Neuron (in vitro differentiated cells): ENCODE results near the gene GRM4.

Experiments
- H2AFZ ChIP-seq: one replicate; pipeline ENCODE4 v1.6.1; 2013; ENCODE audit warnings: low read depth, mild to moderate bottlenecking, inconsistent platforms, low read length, moderate library complexity
- H3K27me3 ChIP-seq: one replicate; pipeline ENCODE4 v1.6.1; 2013; ENCODE audit warnings: low read length; ENCODE audit not compliant: insufficient read depth
- H3K36me3 ChIP-seq: one replicate; pipeline ENCODE4 v1.6.1; 2013; ENCODE audit warnings: low read length; ENCODE audit not compliant: insufficient read depth
- H3K4me1 ChIP-seq: one replicate; pipeline ENCODE4 v1.6.1; 2013; ENCODE audit warnings: low read length; ENCODE audit not compliant: insufficient read depth
- H3K4me3 ChIP-seq: 2 replicates; pipeline ENCODE4 v1.5.1; 2013; ENCODE audit warnings: mild to moderate bottlenecking, low read length, moderate library complexity
- H3K9me3 ChIP-seq: one replicate; pipeline ENCODE4 v1.6.1; 2013; ENCODE audit warnings: low read length

GRM4 gene

GRCh38 chr6:34073540-34073939, 72.3 kb downstream of the GRM4 start:
- Histone ChIP-seq H3K4me3 (no peak overlapping the region), H3K4me1 (no peaks in the 10 kb centered on the region), H3K9me3 (no peaks in the 10 kb centered on the region), H3K27me3 (no peaks in the 10 kb centered on the region), H3K36me3 (no peaks in the 10 kb centered on the region), H2AFZ (no peak overlapping the region)

DNA sequence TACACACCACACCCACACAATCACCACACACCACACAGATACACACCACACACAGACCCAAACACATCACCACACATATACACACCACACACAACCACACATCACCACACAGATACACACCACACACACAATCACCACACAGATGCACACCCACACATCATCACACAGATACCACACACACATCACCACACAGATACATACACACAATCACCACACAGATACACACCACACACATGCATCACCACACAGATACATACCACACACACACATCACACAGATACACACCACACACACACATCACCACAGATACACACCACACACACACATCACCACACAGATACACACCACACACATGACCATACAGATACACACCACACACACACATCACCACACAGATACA, 73.2 kb downstream of the GRM4 start:
- H3K4me3 ChIP-seq, result no peak overlapping the region
- peaks cover 5% of the 10 kb centered on the region for H3K27me3 ChIP-seq

GRCh38 chr6:34071884-34072379, 74.0 kb downstream of the GRM4 start:
- H3K4me1 ChIP-seq, result no peaks in the 10 kb centered on the region
- no peak overlapping the region for H2AFZ ChIP-seq
- no peaks in the 10 kb centered on the region for H3K36me3 ChIP-seq
- H3K4me3 ChIP-seq, result no peak overlapping the region
- no peaks in the 10 kb centered on the region for H3K9me3 ChIP-seq
- peaks cover 5% of the 10 kb centered on the region for H3K27me3 ChIP-seq

More for the DNA sequence above, 73.2 kb downstream of the GRM4 start:
- Histone ChIP-seq H3K36me3 (no peaks in the 10 kb centered on the region), H3K9me3 (no peaks in the 10 kb centered on the region), H2AFZ (no peak overlapping the region), H3K4me1 (no peaks in the 10 kb centered on the region)

DNA sequence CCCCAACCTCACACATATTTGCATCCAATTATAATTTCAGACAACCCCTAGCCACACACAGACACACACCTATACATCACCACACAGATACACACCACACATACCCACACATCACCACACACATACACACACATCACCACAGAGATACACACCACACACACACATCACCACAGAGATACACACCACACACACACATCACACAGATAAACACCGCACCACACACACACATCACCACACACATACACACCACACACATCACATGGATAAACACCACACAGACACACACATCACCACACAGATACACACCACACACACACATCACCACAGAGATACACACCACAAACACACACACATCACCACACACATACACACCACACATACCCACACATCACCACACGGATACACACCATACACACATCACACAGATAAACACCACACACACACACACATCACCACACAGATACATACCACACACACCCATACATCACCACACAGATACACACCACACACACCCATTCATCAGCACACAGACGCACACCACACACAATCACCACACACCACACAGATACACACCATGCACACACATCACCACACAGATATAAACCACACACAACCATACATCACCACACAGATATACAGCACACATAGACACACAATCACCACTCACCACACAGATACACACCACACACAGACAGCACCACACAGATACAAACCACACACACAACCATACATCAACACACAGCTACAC, 74.6 kb downstream of the GRM4 start:
- Histone ChIP-seq H3K4me1 (no peaks in the 10 kb centered on the region), H3K9me3 (no peaks in the 10 kb centered on the region), H2AFZ (no peak overlapping the region), H3K4me3 (no peak overlapping the region), H3K27me3 (peaks cover 5% of the 10 kb centered on the region), H3K36me3 (no peaks in the 10 kb centered on the region)

DNA sequence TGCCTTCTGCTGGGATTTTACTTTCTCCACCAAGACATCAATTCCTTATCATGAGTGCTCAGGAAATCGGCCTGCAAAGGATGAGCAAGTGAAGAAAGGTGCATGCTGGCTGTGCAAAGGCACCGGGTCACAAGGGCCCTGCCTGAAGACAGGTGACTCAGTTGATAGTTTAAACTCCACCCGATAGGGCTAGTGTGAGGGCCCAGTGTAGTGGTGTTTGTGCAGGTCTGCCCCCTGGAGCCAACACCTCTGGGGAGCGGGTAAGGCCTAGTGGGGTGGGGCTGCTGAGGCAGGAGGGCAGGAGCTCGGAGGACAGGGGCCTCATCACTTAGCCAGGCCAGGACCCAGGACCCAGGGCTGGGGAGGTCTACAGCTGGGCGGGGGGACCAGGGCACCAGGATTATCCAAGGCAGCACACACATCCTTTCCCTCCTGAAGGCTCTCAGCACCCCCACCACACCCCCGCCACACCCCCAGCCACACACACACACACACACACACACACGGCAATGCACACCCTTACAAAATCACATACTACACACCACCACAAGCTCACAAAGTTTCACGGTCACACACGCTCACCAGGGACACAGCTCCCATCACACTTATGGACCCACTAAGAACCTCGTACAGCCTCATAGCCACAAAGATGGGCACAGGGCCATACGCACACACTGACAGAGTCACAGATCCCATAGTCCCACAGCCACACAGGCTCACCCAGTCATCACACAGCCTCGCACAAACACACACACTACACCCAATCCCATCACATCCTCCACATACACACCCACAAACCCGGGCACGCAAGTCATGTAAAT, 75.4 kb downstream of the GRM4 start:
- Histone ChIP-seq H3K36me3 (no peaks in the 10 kb centered on the region), H3K9me3 (no peaks in the 10 kb centered on the region), H3K27me3 (peaks cover 5% of the 10 kb centered on the region), H3K4me3 (no peak overlapping the region), H2AFZ (no peak overlapping the region), H3K4me1 (no peaks in the 10 kb centered on the region)

DNA sequence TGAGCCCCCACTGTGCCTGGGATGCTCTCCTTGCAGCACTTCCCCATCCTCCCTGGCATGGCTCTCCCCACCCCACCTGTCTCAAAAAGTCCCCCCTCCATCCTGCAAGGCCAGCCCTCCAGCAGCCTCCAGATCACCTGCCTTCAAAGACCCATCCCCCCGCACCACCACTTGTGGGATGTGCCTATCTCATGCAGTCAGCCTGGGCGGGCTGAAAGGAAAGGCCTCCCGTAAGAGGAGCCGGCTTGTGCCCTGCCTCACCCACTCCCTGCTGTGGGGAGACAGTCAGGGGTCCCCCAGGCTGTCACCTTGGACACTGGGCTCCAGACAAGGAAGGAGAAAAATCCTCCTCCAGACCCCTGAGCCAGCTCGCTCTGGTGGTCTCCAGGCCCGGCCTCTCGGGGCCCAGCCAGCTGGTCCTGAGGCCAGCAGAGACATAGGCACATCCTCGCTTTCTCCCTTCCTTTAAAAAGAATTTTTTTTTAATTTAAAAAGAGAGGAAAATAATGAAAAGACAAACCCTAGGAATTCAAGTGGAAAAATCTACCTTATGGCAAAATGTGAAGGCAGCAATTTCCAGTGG, 77.3 kb downstream of the GRM4 start:
- Histone ChIP-seq H2AFZ (no peak overlapping the region), H3K36me3 (no peaks in the 10 kb centered on the region), H3K4me3 (no peak overlapping the region), H3K27me3 (peaks cover 5% of the 10 kb centered on the region), H3K4me1 (no peaks in the 10 kb centered on the region), H3K9me3 (no peaks in the 10 kb centered on the region)

DNA sequence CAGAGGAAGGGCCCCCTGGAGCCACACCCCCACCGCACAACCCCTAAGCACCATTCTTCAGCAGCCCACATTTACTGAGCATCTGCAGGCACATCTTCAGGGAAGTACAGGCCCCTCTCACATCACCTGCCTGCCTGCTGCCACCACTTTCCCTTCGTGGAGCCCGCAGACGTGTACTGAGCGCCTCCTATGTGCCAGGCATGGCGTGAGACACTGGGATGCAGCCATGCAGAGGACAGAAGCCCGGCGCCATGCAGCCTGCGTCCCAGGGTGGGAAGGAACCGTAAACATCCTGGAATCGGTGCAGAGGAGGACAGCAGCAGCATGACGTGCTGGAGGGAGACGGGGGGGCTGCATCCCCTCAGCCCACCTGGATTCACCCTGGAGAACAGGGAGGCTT, 78.1 kb downstream of the GRM4 start:
- Histone ChIP-seq H2AFZ (no peak overlapping the region), H3K27me3 (peaks cover 5% of the 10 kb centered on the region), H3K36me3 (no peaks in the 10 kb centered on the region), H3K9me3 (no peaks in the 10 kb centered on the region), H3K4me3 (no peak overlapping the region), H3K4me1 (no peaks in the 10 kb centered on the region)

DNA sequence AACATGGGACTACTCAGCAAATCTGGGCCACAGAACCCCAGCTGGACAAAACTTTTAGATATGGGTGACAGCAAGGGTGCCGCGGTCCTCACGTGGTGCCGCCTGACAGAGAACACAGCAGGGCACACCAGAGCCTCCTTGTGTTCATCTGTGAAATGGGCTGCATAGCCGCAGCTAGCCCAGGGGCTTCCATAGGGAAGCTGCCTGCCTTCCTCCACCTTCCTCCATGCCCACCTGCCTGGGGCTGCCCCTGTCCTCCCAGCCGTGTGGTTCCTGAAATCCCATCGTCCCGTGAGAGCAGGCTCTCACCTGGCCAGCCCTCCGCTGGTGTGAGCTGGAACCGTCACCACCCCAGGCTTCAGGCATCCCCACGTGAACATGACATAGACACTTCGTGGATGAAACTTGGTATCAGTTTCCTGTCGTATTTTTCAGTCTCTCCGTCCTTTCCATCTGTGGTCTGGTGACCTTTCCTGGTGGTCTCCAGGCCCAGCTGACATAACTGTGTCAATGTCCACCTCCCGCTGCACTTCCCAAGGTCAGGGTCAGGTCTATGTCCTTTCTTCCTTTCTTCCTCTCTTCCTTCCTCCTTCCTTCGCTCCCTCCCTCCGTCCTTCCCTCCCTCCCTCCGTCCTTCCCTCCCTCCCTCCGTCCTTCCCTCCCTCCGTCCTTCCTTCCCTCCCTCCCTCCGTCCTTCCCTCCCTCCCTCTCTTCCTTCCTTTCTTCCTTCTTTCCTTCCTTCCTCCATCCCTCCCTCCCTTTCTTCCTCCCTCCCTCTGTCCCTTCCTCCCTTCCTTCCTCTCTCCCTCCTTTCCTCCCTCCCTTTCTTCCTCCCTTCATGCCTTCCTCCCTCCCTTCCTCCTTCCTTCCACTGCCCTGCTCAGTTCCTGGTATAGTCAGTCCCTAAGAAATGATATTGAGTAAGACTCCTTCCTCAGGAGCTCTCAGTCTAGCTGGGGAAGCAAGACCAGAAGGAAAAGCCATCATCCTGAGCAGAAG, 78.8 kb downstream of the GRM4 start:
- H3K27me3 ChIP-seq, result peaks cover 5% of the 10 kb centered on the region
- H2AFZ ChIP-seq, result no peak overlapping the region
- H3K4me3 ChIP-seq, result no peak overlapping the region

GRCh38 chr6:34066218-34066571, 79.7 kb downstream of the GRM4 start:
- peaks cover 5% of the 10 kb centered on the region for H3K27me3 ChIP-seq
- no peaks in the 10 kb centered on the region for H3K36me3 ChIP-seq
- no peak overlapping the region for H3K4me3 ChIP-seq
- no peaks in the 10 kb centered on the region for H3K4me1 ChIP-seq
- no peaks in the 10 kb centered on the region for H3K9me3 ChIP-seq
- no peak overlapping the region for H2AFZ ChIP-seq

More for the DNA sequence above, 78.8 kb downstream of the GRM4 start:
- Histone ChIP-seq H3K36me3 (no peaks in the 10 kb centered on the region), H3K9me3 (no peaks in the 10 kb centered on the region), H3K4me1 (no peaks in the 10 kb centered on the region)

- Histone ChIP-seq H2AFZ (no peak overlapping the region), H3K9me3 (no peaks in the 10 kb centered on the region), H3K27me3 (peaks cover 5% of the 10 kb centered on the region), H3K4me1 (no peaks in the 10 kb centered on the region), H3K36me3 (no peaks in the 10 kb centered on the region), H3K4me3 (no peak overlapping the region)
Measured at GRCh38 chr6:34065466-34066217, 80.2 kb downstream of the GRM4 start.

DNA sequence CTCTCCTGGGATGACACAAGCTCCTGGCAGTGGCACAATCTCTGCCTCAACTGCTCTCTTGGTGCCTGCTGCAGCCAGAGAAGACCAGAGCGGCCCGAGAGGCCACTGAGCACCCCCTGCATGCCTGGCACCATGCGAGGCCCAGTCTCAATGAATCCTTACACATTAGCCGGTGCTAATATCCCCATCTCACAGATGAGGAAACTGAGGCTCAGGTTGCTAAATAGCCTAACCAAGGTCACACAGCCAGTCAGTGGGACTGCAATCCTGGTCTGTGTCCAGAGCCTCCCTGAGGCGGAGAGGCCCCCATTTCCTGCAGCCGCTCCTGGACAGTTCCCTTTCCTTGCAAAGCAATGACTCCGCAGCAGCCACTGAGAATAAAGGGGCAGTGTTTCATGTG, 81.2 kb downstream of the GRM4 start:
- H3K4me3 ChIP-seq, result no peak overlapping the region
- H2AFZ ChIP-seq, result no peak overlapping the region
- H3K4me1 ChIP-seq, result no peaks in the 10 kb centered on the region
- H3K27me3 ChIP-seq, result peaks cover 8% of the 10 kb centered on the region
- H3K9me3 ChIP-seq, result no peaks in the 10 kb centered on the region
- no peaks in the 10 kb centered on the region for H3K36me3 ChIP-seq

DNA sequence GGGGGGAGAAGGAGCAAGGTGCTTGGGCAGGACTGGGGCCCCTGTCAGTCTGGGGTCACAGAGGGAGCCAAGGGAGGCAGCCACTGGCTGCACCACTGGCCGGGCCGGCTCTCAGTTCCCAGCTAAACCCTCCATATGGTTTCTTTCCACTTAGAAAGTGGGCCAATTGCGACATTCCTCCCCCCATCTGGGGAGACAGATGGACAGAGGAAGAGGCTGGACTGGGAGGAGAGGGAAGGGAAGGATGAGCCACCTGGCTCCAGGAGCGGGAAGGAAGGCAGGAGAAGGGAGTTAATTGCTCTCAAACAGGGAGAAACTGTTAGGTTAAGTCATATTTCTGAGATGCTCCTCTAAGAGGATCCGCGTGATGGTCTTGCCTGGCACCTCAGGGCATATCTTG, 82.2 kb downstream of the GRM4 start:
- H3K36me3 ChIP-seq, result no peaks in the 10 kb centered on the region
- H3K27me3 ChIP-seq, result peaks cover 14% of the 10 kb centered on the region
- H2AFZ ChIP-seq, result no peak overlapping the region
- H3K9me3 ChIP-seq, result no peaks in the 10 kb centered on the region
- no peak overlapping the region for H3K4me3 ChIP-seq
- no peaks in the 10 kb centered on the region for H3K4me1 ChIP-seq
